Measurements from ENCODE around the gene AAMP. TPM values are rescaled to one million over a fixed set of nuclear protein-coding genes. Genes with fewer than 3 reads are reported as not detected.

The AAMP gene
- total and polyA plus RNA-seq, 2 experiments from 2014 or later = 140 to 179 TPM

DNA sequence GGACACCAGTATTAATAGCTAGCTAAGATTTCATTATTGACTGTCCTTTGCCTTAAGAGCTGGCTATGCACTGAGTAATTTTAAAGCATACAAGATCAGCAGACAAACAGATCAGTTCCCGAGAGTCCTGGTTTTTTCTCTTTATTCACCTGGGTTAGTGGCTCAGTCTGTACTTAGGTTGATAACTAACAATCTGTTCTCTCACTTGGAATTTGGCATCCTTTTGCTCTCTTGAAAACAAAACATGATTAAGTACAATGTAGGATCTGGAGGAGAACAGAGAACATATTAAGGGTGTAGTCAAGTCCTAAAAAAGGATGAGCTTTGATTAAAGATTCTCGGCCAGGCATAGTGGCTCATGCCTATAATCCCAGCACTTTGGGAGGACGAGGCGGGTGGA lies 36.4 kb downstream of the AAMP start:
- no peak overlapping the region for H3K27ac ChIP-seq
- no peak overlapping the region for H2AFZ ChIP-seq
- H3K9me2 ChIP-seq (replicated peaks; ENCODE audit: insufficient read depth) = no peaks in the 10 kb centered on the region
- no peaks in the 10 kb centered on the region for H4K20me1 ChIP-seq (ENCODE audit: insufficient read depth, poor library complexity, severe bottlenecking)
- 89% methylated on average over 4 of the region's 4 CpGs for WGBS (ENCODE audit: low lambda C conversion rate, missing lambda C conversion rate)
- TF ChIP-seq EZH2phosphoT487 (IDR thresholded peaks at IDR 0.05; ENCODE audit: low read depth, severe bottlenecking, unreplicated experiment) (no peak), EZH2 (IDR thresholded peaks at IDR 0.05; ENCODE audit: borderline replicate concordance) (no peak)
- TF ChIP-seq, protein P1, sequence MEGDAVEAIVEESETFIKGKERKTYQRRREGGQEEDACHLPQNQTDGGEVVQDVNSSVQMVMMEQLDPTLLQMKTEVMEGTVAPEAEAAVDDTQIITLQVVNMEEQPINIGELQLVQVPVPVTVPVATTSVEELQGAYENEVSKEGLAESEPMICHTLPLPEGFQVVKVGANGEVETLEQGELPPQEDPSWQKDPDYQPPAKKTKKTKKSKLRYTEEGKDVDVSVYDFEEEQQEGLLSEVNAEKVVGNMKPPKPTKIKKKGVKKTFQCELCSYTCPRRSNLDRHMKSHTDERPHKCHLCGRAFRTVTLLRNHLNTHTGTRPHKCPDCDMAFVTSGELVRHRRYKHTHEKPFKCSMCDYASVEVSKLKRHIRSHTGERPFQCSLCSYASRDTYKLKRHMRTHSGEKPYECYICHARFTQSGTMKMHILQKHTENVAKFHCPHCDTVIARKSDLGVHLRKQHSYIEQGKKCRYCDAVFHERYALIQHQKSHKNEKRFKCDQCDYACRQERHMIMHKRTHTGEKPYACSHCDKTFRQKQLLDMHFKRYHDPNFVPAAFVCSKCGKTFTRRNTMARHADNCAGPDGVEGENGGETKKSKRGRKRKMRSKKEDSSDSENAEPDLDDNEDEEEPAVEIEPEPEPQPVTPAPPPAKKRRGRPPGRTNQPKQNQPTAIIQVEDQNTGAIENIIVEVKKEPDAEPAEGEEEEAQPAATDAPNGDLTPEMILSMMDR (IDR thresholded peaks at IDR 0.05; ENCODE audit: poor library complexity) = no peak
- DNase-seq (ENCODE audit: low spot score) = no peak
- peaks cover 38% of the 10 kb centered on the region for H3K79me2 ChIP-seq
- no peaks in the 10 kb centered on the region for H3K27me3 ChIP-seq
- no peaks in the 10 kb centered on the region for H3K9me3 ChIP-seq (ENCODE audit: low read depth)
- no peak overlapping the region for H3K4me3 ChIP-seq
- H3K4me1 ChIP-seq (ENCODE audit: insufficient read depth) = peaks cover 30% of the 10 kb centered on the region
- H3K36me3 ChIP-seq (replicated peaks; ENCODE audit: insufficient read depth, low read depth) = peaks cover 4% of the 10 kb centered on the region
- no peak overlapping the region for H3K4me2 ChIP-seq

DNA sequence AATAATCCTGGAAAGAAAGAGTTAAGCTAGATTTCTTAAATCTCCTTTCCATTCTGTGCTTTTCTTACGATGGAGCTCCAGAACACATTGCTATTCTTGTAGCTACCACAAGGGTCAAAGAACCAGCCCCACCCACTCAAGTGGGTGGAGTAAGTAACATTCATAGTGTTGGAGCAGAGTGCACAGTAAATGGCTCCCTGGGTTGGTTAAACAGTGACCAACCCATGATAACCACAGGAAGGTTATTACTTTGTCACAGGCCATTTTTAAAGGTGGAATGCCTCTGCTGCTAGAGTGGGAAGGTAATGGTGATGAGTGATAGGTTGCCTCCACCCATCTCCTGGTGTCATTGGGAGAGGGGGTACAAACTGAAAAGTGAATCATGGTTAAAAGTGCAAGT lies 39.1 kb downstream of the AAMP start:
- H2AFZ ChIP-seq = no peak overlapping the region
- no peaks in the 10 kb centered on the region for H3K27me3 ChIP-seq
- H3K4me2 ChIP-seq = peak overlapping the region; percentile 20
- TF ChIP-seq, protein P1 (IDR thresholded peaks at IDR 0.05; ENCODE audit: poor library complexity) = peak; percentile 14
- TF ChIP-seq EZH2 (IDR thresholded peaks at IDR 0.05; ENCODE audit: borderline replicate concordance) = no peak
- H3K27ac ChIP-seq = peak overlapping the region; percentile 82
- DNase-seq (ENCODE audit: low spot score) = peak; percentile 76
- peaks cover 28% of the 10 kb centered on the region for H3K4me1 ChIP-seq (ENCODE audit: insufficient read depth)
- H4K20me1 ChIP-seq (ENCODE audit: insufficient read depth, poor library complexity, severe bottlenecking) = no peaks in the 10 kb centered on the region
- no peak overlapping the region for H3K4me3 ChIP-seq
- peaks cover 44% of the 10 kb centered on the region for H3K79me2 ChIP-seq
- peaks cover 4% of the 10 kb centered on the region for H3K36me3 ChIP-seq (replicated peaks; ENCODE audit: insufficient read depth, low read depth)
- 6% methylated on average over 1 of the region's 1 CpG for WGBS (ENCODE audit: low lambda C conversion rate, missing lambda C conversion rate)
- H3K9me3 ChIP-seq (ENCODE audit: low read depth) = no peaks in the 10 kb centered on the region
- H3K9me2 ChIP-seq (replicated peaks; ENCODE audit: insufficient read depth) = no peaks in the 10 kb centered on the region

DNA sequence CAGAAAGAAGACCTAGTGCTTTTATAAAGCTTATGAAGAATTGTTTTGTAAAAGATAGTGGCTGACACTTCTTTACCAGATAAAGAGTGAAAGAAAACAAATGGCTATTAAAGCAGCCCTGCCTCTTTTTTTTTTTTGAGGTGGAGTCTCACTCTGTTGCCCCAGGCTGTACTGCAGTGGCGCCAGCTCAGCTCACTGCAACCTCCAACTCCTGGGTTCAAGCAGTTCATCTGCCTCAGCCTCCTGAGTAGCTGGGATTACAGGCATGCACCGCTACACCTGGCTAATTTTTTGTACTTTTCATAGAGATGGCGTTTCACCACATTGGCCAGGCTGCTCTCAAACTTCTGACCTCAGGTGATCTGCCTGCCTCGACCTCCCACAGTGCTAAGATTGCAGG lies 40.1 kb downstream of the AAMP start:
- Histone ChIP-seq H2AFZ (no peak overlapping the region), H3K4me3 (no peak overlapping the region), H3K36me3 (replicated peaks; ENCODE audit: insufficient read depth, low read depth) (peaks cover 2% of the 10 kb centered on the region), H3K27ac (peak overlapping the region; percentile 82), H3K27me3 (no peaks in the 10 kb centered on the region), H3K9me2 (replicated peaks; ENCODE audit: insufficient read depth) (no peaks in the 10 kb centered on the region), H3K4me2 (peak overlapping the region; percentile 7), H3K9me3 (ENCODE audit: low read depth) (no peaks in the 10 kb centered on the region), H4K20me1 (ENCODE audit: insufficient read depth, poor library complexity, severe bottlenecking) (peaks cover 8% of the 10 kb centered on the region), H3K79me2 (peaks cover 55% of the 10 kb centered on the region), H3K4me1 (ENCODE audit: insufficient read depth) (peaks cover 28% of the 10 kb centered on the region)
- no peak for DNase-seq (ENCODE audit: low spot score)
- 82% methylated on average over 4 of the region's 4 CpGs for WGBS (ENCODE audit: low lambda C conversion rate, missing lambda C conversion rate)
- TF ChIP-seq EZH2phosphoT487 (IDR thresholded peaks at IDR 0.05; ENCODE audit: low read depth, severe bottlenecking, unreplicated experiment) (no peak), EZH2 (IDR thresholded peaks at IDR 0.05; ENCODE audit: borderline replicate concordance) (no peak)
- TF ChIP-seq, protein P1 (IDR thresholded peaks at IDR 0.05; ENCODE audit: poor library complexity) = no peak

DNA sequence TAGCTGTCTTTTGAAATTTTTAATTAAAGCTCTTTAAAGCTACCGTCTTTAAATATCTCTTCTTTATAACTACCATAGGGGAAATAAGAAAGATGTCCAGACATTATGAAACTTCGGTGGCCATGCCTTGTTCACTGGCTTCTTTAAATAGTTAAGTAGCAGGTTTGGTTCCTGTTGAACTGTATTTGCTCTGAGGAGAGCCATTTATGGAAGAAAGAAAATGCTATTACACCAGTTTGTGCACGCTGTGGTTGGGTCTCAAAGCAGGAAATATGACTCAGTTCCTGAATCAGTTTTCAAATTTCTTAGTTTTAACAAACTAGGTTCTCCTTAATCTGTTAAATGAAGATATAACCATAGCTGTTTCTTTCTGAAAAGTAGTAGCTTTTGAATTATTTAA lies 40.7 kb downstream of the AAMP start:
- no peak overlapping the region for H2AFZ ChIP-seq
- no peak overlapping the region for H3K4me3 ChIP-seq
- peak overlapping the region; percentile 82 for H3K27ac ChIP-seq
- WGBS (ENCODE audit: low lambda C conversion rate, missing lambda C conversion rate) = 51% methylated on average over 3 of the region's 3 CpGs
- H3K79me2 ChIP-seq = peaks cover 61% of the 10 kb centered on the region
- H3K9me3 ChIP-seq (ENCODE audit: low read depth) = no peaks in the 10 kb centered on the region
- TF ChIP-seq EZH2 (IDR thresholded peaks at IDR 0.05; ENCODE audit: borderline replicate concordance) = no peak
- TF ChIP-seq EZH2phosphoT487 (IDR thresholded peaks at IDR 0.05; ENCODE audit: low read depth, severe bottlenecking, unreplicated experiment) = no peak
- TF ChIP-seq, protein P1 (IDR thresholded peaks at IDR 0.05; ENCODE audit: poor library complexity) = no peak
- no peaks in the 10 kb centered on the region for H3K36me3 ChIP-seq (replicated peaks; ENCODE audit: insufficient read depth, low read depth)
- H3K4me2 ChIP-seq = peak overlapping the region; percentile 7
- no peak for DNase-seq (ENCODE audit: low spot score)
- peaks cover 32% of the 10 kb centered on the region for H3K4me1 ChIP-seq (ENCODE audit: insufficient read depth)
- H4K20me1 ChIP-seq (ENCODE audit: insufficient read depth, poor library complexity, severe bottlenecking) = peaks cover 14% of the 10 kb centered on the region
- H3K27me3 ChIP-seq = no peaks in the 10 kb centered on the region
- H3K9me2 ChIP-seq (replicated peaks; ENCODE audit: insufficient read depth) = no peaks in the 10 kb centered on the region

All from hepatocyte (in vitro differentiated cells).